Myocyte (in vitro differentiated cells): ENCODE measurements around the gene MARCHF2. TPM values are rescaled to one million over a fixed set of nuclear protein-coding genes. Genes with fewer than 3 reads are reported as not detected.

ENCODE experiments used
- DNase-seq: peaks from one replicate; pipeline ENCODE4 v3.0.0-alpha.2; 2012; ENCODE audit warnings: low read depth
- microRNA-seq: library from miRNA; unstranded; fragments of <30 nt; microRNA quantifications from one replicate; pipeline ENCODE4, GENCODE V29; 2016
- total RNA-seq: library from RNA; depleted of rRNA; stranded (reverse); fragments of >200 nt; gene quantifications from 2 replicates; pipeline ENCODE4 v1.2.3, GENCODE V29; 2014

MARCHF2 gene
- total RNA-seq, 1 donor from 2014 or later = 60.6 TPM

DNA sequence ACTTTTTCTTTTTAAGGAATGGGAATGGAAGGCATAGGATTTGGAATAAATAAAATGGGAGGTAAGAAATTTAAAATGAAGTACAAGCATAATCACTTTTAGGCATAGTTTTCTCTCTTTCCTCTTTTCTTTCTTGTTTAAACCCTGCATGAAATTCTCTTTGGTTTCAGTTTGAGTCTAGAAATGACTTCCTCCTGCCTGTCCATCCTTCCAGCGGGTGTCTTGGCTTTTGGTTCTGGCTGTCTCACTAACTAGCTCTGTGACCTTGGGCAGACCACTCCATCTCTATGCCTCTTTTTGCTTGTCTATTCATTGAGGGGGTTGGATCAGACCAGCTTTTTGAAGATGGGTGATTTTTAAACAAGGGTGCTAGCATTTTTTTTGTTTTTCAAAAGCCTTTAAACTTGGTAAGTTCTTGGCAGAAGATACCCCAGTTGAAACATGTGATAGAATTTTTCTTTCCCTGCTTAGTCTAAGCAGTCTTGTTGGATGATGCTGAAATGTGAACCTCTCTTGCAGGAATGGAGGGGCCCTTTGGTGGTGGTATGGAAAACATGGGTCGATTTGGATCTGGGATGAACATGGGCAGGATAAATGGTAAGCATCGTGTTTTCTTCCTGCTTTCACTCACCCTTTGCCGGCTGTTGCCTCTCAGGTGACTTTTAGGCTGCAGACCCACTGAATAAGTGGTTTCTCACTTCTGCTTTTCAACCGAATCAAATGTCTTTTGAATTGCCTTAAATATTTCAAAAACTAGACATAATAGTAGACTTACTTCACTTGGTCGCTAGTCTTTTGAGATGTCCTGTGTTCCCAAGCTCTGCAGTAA is 60.8 kb downstream of the MARCHF2 start:
- no peak for DNase-seq

- DNase-seq = no peak
Measured at GRCh38 chr19:8475005-8475404, 61.9 kb downstream of the MARCHF2 start.

- DNase-seq = no peak
Measured at GRCh38 chr19:8476524-8476923, 63.4 kb downstream of the MARCHF2 start.

DNA sequence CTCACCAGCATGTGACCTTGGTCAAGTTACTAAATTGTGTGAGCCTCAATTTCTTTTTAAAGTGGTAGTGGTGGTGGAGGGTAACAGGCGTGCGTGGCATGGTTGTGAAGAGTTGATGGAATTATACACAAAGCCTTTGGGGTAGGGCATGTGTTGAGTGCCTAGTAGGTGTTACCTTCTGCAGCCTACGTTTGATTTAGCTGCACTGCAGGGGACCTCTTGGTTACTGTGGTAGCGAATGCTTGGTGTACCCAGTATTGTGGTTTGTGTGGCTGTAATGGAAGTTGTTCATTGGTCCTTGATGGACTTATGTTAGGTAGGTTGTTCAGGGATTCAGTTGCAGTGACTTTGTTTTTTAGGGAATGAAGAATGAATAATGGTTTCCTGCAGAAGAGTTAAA is 64.8 kb downstream of the MARCHF2 start:
- no peak for DNase-seq

DNA sequence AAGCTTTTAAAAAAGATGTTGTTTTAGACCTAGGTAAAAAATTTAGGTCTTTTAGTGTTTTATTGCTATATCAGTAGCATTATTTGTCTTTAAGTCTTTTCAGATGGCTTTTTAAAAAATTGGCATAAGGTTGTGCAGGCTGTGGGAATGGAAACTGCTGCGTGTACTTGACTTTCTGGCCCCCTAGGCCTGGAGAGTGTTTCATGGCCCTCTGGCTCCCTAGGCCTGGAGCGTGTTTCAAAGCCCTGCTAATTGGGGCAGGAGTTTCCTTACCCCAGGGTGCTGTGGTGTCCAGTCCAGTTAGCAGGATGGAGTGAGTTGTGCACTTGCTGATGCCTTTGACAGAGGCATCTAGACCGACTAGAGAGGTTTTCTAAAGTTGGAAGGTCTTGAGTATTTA is 65.5 kb downstream of the MARCHF2 start:
- no peak for DNase-seq

DNA sequence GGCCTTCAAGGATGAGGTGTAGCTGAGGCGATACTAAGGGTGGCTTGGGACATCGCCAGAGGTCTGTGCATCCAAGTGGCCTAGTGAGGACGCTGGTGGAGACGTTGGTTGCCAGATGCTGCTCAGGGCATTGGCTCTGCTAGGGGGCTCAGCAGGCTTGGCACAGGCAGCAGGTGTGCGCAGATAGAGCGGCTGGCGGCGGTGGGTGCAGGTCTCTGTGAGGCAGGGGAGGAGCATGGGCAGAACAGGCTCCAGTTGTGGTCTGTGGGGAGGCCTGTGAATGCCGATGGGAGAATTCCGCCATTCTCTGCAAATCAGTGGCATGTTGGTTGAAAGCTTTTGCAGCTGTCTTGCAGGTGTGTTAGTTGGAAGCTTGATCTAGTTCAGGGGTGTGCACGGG is 68.1 kb downstream of the MARCHF2 start:
- DNase-seq = peak; percentile 36

GRCh38 chr19:8481616-8482015 is 68.5 kb downstream of the MARCHF2 start:
- DNase-seq = no peak

- no peak for DNase-seq
Measured at GRCh38 chr19:8482696-8483095, 69.6 kb downstream of the MARCHF2 start.

GRCh38 chr19:8483165-8483564 is 70.1 kb downstream of the MARCHF2 start:
- DNase-seq = no peak

GRCh38 chr19:8484331-8484894 is 71.3 kb downstream of the MARCHF2 start:
- DNase-seq = no peak

DNA sequence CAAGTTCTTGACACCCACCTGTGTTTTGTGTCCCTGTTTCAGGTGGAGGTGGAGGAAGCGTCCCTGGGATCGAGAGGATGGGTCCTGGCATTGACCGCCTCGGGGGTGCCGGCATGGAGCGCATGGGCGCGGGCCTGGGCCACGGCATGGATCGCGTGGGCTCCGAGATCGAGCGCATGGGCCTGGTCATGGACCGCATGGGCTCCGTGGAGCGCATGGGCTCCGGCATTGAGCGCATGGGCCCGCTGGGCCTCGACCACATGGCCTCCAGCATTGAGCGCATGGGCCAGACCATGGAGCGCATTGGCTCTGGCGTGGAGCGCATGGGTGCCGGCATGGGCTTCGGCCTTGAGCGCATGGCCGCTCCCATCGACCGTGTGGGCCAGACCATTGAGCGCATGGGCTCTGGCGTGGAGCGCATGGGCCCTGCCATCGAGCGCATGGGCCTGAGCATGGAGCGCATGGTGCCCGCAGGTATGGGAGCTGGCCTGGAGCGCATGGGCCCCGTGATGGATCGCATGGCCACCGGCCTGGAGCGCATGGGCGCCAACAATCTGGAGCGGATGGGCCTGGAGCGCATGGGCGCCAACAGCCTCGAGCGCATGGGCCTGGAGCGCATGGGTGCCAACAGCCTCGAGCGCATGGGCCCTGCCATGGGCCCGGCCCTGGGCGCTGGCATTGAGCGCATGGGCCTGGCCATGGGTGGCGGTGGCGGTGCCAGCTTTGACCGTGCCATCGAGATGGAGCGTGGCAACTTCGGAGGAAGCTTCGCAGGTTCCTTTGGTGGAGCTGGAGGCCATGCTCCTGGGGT is 72.7 kb downstream of the MARCHF2 start:
- no peak for DNase-seq

DNA sequence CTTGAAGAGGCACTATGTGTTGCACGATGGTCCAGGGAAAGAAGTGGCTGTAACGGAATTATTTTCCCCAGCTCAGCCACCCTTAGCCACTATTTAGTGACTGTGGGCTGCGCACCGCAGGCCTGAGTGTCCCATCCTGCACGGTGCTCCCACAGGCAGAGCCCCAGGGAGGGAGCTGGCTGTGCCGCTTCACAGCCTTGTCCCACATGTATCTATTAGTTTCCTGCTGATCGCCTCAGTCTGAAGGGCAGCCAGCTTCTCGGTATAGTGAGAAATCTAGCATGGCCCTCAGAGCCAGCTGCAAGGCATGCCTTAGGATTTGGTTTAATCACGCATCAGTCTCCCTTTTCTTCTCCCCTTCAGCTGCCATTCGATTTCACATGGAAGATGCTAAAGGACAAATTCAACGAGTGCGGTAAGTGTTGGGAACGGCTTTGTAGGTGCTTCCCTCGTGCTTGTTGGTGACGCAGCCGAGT is 73.6 kb downstream of the MARCHF2 start:
- no peak for DNase-seq

DNA sequence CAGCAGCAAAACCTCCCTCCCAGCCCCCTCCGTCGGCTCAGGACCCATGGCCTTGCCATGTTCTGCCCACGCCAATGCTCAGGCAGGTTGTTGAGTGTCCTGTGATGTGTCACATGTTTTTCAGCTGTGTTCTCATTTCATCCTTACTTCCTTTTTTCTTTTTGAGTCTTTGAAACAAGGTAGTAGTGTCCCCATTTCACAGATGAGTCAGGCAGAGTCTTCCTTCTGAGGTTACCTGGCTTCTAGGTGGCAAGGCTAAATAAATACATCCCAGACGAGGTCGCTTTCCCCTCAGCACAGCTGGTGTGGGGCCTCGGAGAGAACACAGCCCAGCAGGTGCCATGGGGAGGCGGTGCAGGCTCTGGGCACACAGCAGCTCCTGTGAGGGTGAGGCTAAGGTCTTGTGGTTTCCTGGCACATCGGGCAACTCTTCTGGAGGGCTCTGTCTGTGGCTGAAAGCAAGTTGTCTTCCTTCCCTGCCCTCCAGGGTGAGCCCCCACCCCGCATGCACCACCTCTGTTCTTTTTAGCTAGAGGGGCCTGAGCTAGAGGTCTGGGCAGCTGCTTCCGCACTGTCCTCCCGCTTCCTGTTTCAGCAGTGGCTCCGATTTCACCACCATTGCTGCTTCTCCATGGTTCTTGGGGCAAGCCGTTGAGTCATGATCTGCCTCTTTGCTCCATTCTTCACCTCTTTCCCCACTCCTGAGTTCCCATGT is 74.2 kb downstream of the MARCHF2 start:
- peak; percentile 52 for DNase-seq

DNA sequence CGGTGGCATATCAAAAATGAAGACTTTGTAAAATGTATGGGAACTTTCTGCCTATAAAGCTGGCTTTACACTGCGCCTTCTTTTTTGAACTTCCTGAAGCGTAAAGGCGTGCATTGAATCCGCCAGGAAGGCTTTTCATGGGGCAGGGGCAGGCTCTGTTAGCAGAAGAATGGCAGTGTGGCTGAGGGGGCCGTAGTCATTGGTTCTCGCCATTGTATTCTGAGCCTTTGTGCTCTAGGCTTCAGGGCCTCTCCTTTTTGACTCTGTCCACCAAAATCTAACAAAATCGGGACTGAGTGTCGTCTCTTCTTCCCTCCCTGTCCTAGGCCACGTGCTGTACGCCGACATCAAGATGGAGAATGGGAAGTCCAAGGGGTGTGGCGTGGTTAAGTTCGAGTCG is 75.3 kb downstream of the MARCHF2 start:
- no peak for DNase-seq

Small RNAs within 50 kb of the gene (microRNA-seq; reads per million reads assigned to microRNA genes)
- gene MIR4999 = 0.97 reads per million

Other genes with a start within 250 kb of the MARCHF2 start
- gene CERS4, start 203.9 kb upstream of the MARCHF2 start, total RNA-seq = 0.47 TPM in 1 of 2 replicates, not detected in the other
- 94.6 and 97.0 TPM in 2 replicates for gene CD320, start 104.9 kb upstream of the MARCHF2 start, total RNA-seq
- 42.5 and 60.6 TPM in 2 replicates for gene NDUFA7, start 91.9 kb upstream of the MARCHF2 start, total RNA-seq
- 184 and 191 TPM in 2 replicates for gene RPS28, start 91.8 kb upstream of the MARCHF2 start, total RNA-seq
- gene KANK3, start 70.0 kb upstream of the MARCHF2 start, total RNA-seq = 0.05 and 0.11 TPM in 2 replicates
- gene ANGPTL4, start 49.1 kb upstream of the MARCHF2 start, total RNA-seq = 0.57 TPM in 1 of 2 replicates, not detected in the other
- 10.0 and 12.5 TPM in 2 replicates for gene RAB11B, start 22.9 kb upstream of the MARCHF2 start, total RNA-seq
- 38.5 and 43.6 TPM in 2 replicates for gene HNRNPM, start 31.7 kb downstream of the MARCHF2 start, total RNA-seq
- gene PRAM1, start 89.3 kb downstream of the MARCHF2 start, total RNA-seq = not detected in 2 replicates
- gene ZNF414, start 100.9 kb downstream of the MARCHF2 start, total RNA-seq = 5.4 and 6.1 TPM in 2 replicates
- gene MYO1F, start 164.1 kb downstream of the MARCHF2 start, total RNA-seq = 0.21 TPM in 1 of 2 replicates, not detected in the other
- gene ADAMTS10, start 197.4 kb downstream of the MARCHF2 start, total RNA-seq = 0.83 TPM in 1 of 2 replicates, not detected in the other
- gene NFILZ, start 217.3 kb downstream of the MARCHF2 start, total RNA-seq = not detected in 2 replicates